Testis (tissue), 3 donors: ENCODE results near the gene C22orf39. TPM values are rescaled to one million over a fixed set of nuclear protein-coding genes. Genes with fewer than 3 reads are reported as not detected.

Source experiments
- DNase-seq: peaks from one replicate; pipeline ENCODE4 v3.0.0-alpha.2; 2019
- H3K27ac ChIP-seq, 2 donors: fragments of 200-600 bp; sonication (generic); one replicate each; pipeline ENCODE4 v1.5.1; 2019
- H3K27me3 ChIP-seq: fragments of 200-600 bp; sonication (generic); one replicate; pipeline ENCODE4 v1.5.1; 2019
- H3K36me3 ChIP-seq: fragments of 200-600 bp; sonication (generic); one replicate; pipeline ENCODE4 v1.5.1; 2017; ENCODE audit warnings: low read depth; ENCODE audit errors: missing control alignments
- H3K4me1 ChIP-seq: fragments of 200-600 bp; sonication (generic); one replicate; pipeline ENCODE4 v1.5.1; 2019
- H3K4me3 ChIP-seq, 2 donors: fragments of 200-600 bp; sonication (generic); one replicate each; pipeline ENCODE4 v1.5.1; 2017 to 2019
- H3K9me3 ChIP-seq: fragments of 200-600 bp; sonication (generic); one replicate; pipeline ENCODE4 v1.5.1; 2017
- CTCF ChIP-seq, 3 experiments: fragments of 450-650 bp in 2 of 3; fragments of 200-600 bp in 1 of 3; sonication (generic) in 1 of 3; IDR thresholded peaks; one replicate each; pipeline ENCODE4 v1.5.1; 2016 to 2019; ENCODE audit warnings: antibody characterized with exemption in 3 of 3, mild to moderate bottlenecking in 2 of 3, moderate library complexity in 1 of 3
- POLR2A ChIP-seq: fragments of 450-650 bp; IDR thresholded peaks from one replicate; pipeline ENCODE4 v1.6.1; 2017; ENCODE audit warnings: antibody characterized with exemption, mild to moderate bottlenecking, moderate library complexity
- WGBS, 2 donors: methylation state at CpG; one replicate each; pipeline ENCODE4 v1.1.5; 2018; 5-methylcytosine and 5-hydroxymethylcytosine counted together
- intact Hi-C: fragments of 100-400 bp; cut with DNase I; formaldehyde crosslinking; loops from one replicate; pipeline ENCODE4 v1.15.1; 2023; ENCODE audit warnings: low total_unique reads
- polyA plus RNA-seq: library from polyadenylated mRNA; stranded (reverse); fragments of 350-450 nt; fragmentation: Illumina TruSeq; extraction: RNeasy Lipid Tissue Mini Kit (QIAGEN cat#74804); gene quantifications from one replicate; pipeline ENCODE4 v1.2.3, GENCODE V29; 2014; ENCODE audit warnings: low read depth, low replicate concordance; ENCODE audit not compliant: insufficient read depth
- total RNA-seq, 2 donors: library from RNA; depleted of rRNA; stranded (reverse); fragments of >200 nt; gene quantifications; one replicate each; pipeline ENCODE4 v1.2.3, GENCODE V29; 2016

The C22orf39 gene
- total and polyA plus RNA-seq, 3 donors from 2014 or later = 38.7 to 64.1 (median 60.9) TPM

DNA sequence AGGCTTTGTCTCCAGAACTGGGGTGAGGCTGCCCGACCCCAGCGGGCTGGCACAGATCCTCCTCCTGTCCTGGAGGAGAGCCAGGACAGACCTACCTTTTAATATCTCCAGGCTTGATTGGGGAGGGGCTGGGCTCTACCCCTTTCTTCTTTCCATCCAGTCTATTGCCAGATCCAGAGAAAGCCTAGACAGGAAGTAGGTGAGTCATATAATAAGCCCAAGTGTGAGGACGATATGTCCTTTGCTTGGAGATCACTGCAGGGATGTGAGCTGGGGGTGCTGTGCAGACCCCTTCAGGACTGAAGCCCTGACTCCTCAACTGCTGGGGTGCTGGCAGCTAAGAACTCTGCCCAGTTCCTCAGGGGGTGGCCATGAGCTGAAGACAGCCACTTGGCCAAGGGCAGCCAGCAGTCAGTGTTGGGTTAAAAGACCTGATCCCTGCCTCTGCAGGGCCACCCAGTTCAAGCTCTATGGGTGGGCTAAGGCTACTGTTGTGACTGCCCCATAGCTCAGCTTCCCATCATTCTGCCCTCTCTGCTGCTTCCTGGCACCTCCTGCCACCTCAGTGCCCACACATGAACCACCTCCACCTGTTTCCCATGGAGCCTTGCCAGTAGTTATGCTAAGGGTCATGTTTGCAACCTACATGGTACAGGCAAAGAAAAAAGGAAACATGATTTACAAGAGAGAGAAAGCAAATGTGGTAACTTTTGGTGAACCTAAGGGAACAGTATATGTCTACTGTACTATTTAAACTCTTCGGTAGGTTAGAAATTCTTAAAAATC lies 8.3 kb upstream of the C22orf39 start:
- Histone ChIP-seq H3K4me3 (no peak overlapping the region), H3K27ac (no peak overlapping the region), H3K4me1 (no peaks in the 10 kb centered on the region), H3K9me3 (no peaks in the 10 kb centered on the region), H3K27me3 (no peaks in the 10 kb centered on the region), H3K36me3 (no peaks in the 10 kb centered on the region)
- WGBS, 2 donors = 62 to 79% methylated on average over 4 of the region's 4 CpGs
- intact Hi-C loops = no loop called here
- no peak for DNase-seq
- no peak for TF ChIP-seq POLR2A
- TF ChIP-seq CTCF (IDR thresholded peaks at IDR 0.05) = no peak

GRCh38 chr22:19455033-19455432 lies 7.5 kb upstream of the C22orf39 start:
- intact Hi-C loops = no loop called here
- H3K27ac ChIP-seq = no peak overlapping the region
- DNase-seq = no peak
- TF ChIP-seq POLR2A (no peak), CTCF (IDR thresholded peaks at IDR 0.05) (no peak)
- no peaks in the 10 kb centered on the region for H3K36me3 ChIP-seq
- H3K27me3 ChIP-seq = no peaks in the 10 kb centered on the region
- H3K9me3 ChIP-seq = no peaks in the 10 kb centered on the region
- 93 to 100% methylated on average over 2 of the region's 2 CpGs for WGBS, 2 donors
- H3K4me1 ChIP-seq = no peaks in the 10 kb centered on the region
- no peak overlapping the region for H3K4me3 ChIP-seq

DNA sequence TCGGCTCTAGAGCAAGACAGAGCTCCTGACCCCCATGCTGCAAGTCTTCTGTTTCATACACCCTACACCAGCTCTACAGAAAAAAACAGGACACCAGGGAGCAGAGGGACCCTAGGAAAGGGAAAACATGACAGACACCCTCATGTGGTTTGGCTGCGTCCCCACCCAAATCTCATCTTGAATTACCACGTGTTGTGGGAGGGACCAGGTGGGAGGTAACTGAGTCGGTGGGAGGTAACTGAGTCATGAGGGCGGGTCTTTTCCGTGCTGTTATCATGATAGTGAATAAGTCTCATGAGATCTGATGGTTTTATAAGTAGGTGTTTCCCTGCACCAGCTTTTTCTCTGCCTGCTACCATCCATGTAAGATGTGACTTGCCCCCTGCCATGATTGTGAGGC lies 6.6 kb upstream of the C22orf39 start:
- H3K27me3 ChIP-seq = no peaks in the 10 kb centered on the region
- H3K9me3 ChIP-seq = no peaks in the 10 kb centered on the region
- H3K36me3 ChIP-seq = no peaks in the 10 kb centered on the region
- TF ChIP-seq POLR2A (no peak), CTCF (IDR thresholded peaks at IDR 0.05) (no peak)
- WGBS, 2 donors = 82 to 85% methylated on average over 5 to 6 of the region's 6 CpGs
- no peak for DNase-seq
- H3K27ac ChIP-seq = no peak overlapping the region
- H3K4me3 ChIP-seq = no peak overlapping the region
- intact Hi-C loops = no loop called here
- no peaks in the 10 kb centered on the region for H3K4me1 ChIP-seq

DNA sequence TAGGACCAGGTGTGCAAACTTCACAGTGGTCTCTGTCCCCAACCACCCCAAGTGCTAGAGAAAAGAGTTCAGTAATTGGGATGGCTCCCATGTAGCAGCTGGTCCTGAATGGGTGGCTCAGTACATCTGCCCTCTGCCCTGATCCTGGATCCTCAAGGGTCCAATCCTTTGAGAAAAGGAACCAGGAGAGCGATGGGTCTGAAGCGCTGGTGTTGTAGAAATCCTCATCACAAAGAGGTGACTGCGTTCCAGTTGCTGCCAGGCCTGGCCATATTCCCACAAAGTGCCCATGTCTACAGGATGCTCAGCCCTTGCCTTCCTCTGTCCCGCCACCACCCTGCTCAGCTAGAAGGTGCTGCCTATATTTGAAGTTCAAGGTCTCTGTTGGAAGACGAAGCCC lies 6.2 kb upstream of the C22orf39 start:
- Histone ChIP-seq H3K4me1 (peaks cover 2% of the 10 kb centered on the region), H3K9me3 (no peaks in the 10 kb centered on the region), H3K27ac (no peak overlapping the region), H3K36me3 (no peaks in the 10 kb centered on the region), H3K4me3 (no peak overlapping the region), H3K27me3 (no peaks in the 10 kb centered on the region)
- WGBS, 2 donors = 93 to 96% methylated on average over 3 to 5 of the region's 5 CpGs
- no peak for DNase-seq
- TF ChIP-seq CTCF (IDR thresholded peaks at IDR 0.05) (no peak), POLR2A (no peak)
- intact Hi-C loops = no loop called here

- DNase-seq = no peak
- Histone ChIP-seq H3K4me3 (no peak overlapping the region), H3K36me3 (no peaks in the 10 kb centered on the region), H3K9me3 (no peaks in the 10 kb centered on the region), H3K27me3 (no peaks in the 10 kb centered on the region), H3K27ac (no peak overlapping the region), H3K4me1 (peaks cover 10% of the 10 kb centered on the region)
- 94 to 98% methylated on average over 4 of the region's 4 CpGs for WGBS, 2 donors
- no peak for TF ChIP-seq POLR2A
- TF ChIP-seq CTCF (IDR thresholded peaks at IDR 0.05) = no peak
- intact Hi-C loops = no loop called here
These were observed 4.1 kb upstream of the C22orf39 start for GRCh38 chr22:19451570-19451969.
